ENCODE data around the gene PKD2L2.
"Not testable (repeated sequence)": the region's sequence is repeated elsewhere in the genome, so short reads cannot be mapped to it uniquely, and the experiment has no call there.

PKD2L2 gene

DNA sequence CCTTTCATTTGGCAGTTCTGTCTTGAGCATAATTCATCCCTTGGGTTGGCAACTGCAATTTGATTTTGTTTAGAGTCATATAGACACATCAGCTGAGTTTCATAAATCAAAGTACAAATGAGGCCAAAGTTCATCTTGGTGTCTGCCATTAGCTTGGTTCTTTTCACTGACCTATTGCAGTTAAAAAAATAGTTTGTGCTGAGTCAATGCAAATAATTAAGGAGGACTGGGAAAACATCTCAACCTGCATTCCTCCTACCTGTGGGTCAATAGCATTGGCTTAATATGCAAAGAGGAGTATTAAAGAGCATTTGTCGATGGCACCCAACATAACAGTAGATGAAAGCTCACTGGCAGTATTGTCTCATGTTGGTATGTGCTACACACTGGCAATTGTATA, 1.6 kb downstream of the PKD2L2 start:
- no peak for FAIRE-seq

DNA sequence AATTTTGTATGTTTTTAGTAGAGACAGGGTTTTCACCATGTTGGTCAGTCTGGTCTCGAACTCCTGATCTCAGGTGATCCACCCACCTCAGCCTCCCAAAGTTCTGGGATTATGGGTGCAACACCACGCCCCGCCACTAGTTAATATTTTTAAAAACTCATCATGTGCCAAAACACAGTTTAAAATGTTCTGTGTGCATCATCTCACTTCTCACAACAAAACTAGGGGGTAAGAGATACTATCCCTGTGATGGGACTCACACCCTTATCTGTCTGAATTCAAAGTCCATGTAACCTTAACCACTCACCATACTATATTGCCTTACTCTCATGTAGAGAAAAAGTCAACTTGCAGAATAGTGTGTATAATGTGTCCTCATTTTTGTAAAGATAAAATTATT, 2.6 kb downstream of the PKD2L2 start:
- FAIRE-seq, result no peak

GRCh38 chr5:137894586-137894985, 5.3 kb downstream of the PKD2L2 start:
- no peak for FAIRE-seq

GRCh38 chr5:137896560-137896959, 7.3 kb downstream of the PKD2L2 start:
- FAIRE-seq, result no peak

DNA sequence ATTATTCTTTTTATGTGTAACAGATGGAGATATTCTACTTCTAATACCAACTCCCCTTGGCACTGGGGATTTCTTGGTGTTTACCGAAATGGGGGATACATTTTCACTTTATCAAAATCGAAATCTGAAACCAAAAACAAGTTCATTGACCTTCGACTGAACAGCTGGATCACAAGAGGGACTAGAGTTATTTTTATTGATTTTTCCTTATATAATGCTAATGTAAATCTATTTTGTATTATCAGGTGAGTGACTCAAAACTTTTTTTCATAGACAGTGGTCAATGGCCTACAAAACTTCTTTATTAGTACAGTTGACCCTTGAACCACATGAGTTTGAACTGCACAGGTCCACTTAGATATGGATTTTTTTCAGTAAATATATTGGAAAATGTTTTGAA, 10.2 kb downstream of the PKD2L2 start:
- no peak for FAIRE-seq

DNA sequence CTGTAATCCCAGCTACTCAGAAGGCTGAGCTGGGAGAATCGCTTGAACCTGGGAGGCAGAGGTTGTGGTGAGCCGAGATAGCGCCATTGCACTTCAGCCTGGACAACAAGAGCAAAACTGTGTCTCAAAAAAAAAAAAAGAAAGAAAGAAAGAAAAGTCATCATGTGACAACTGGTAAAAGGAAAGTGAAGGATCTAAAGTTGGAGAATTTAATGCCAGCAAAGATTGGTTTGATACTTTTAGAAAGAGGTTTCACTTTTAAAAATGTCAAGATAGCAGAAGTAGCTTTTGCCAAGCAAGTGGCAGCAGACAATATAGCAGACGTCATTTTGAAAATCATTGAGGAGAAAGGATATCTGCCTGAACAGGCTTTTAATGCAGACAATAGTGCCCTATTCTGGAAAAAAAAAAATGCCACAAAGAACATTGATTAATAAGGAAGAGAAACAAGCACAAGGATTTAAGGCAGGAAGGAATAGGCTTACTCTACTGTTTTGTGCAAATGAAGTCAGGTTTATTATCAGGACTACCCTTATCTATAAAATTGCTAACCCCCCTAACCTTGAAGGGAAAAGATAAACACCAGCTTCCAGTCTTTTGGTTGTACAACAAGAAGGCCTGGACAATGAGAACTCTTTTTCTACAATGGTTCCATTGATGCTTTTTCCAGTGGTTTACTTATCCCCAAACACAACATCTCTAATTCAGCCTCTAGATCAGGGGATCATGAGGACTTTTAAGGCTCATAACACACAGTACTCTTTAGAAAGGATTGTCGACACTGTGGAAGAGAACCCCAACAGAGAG, 12.0 kb downstream of the PKD2L2 start:
- no peak for FAIRE-seq

DNA sequence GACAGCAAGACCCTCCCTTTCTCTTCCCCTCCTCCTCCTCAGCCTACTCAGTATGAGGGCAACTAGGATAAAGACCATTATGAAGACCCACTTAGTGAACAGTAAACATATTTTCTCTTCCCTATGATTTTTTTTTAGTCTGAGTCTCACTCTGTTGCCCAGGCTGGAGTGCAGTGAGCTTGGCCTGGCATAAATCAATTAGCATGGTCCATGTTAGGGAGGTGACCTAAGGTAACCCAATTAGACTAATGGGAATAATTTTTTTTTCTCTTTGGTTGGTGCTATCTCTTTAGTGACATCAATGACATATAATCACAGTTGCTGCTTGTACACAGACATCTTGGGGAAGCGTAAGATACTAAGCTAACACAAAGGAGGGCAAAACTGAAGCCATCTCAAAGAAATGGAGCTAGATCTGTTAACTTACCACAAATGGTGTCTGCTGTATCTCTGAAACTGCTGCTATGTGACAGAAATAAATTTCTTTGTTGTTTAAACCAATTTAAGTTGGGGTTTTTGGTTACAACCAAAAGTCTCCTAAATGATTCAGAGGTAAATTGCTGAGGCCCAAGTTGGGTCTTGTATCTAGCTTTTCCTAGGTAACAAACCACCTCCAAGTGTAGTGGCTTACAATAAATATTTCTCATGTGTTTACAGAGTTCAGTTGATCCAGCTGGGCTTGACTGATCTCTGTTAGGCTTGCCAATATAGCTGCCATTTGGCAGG, 13.3 kb downstream of the PKD2L2 start:
- no peak for FAIRE-seq

- FAIRE-seq, result peak; percentile 3
Observed at GRCh38 chr5:137914758-137915157, 25.5 kb downstream of the PKD2L2 start.

- FAIRE-seq, result no peak
Observed at GRCh38 chr5:137916923-137917322, 27.7 kb downstream of the PKD2L2 start.

- no peak for FAIRE-seq
Observed at GRCh38 chr5:137921931-137922330, 32.7 kb downstream of the PKD2L2 start.

GRCh38 chr5:137923856-137924255, 34.6 kb downstream of the PKD2L2 start:
- no peak for FAIRE-seq

DNA sequence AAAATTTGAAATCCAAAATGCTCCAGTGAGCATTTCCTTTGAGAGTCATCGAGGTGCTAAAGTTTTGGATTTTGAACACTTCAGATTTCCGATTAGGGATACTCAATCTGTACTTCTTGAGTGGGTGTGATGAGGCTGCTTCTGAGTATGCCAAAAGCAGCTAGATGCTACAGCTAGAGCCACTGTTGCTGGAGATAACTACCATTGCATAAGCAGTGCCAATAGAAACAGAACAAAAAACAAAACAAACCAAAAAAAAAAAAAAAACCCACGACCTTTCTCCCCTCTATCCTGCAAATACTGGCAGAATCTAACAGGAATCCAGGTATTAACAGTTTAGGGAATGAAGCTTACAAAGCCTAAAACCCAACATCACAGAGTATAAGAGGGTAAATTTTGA, 43.5 kb downstream of the PKD2L2 start:
- FAIRE-seq, result no peak

GRCh38 chr5:137933491-137933911, 44.2 kb downstream of the PKD2L2 start:
- FAIRE-seq, result no peak

GRCh38 chr5:137935190-137935589, 45.9 kb downstream of the PKD2L2 start:
- FAIRE-seq, result no peak

DNA sequence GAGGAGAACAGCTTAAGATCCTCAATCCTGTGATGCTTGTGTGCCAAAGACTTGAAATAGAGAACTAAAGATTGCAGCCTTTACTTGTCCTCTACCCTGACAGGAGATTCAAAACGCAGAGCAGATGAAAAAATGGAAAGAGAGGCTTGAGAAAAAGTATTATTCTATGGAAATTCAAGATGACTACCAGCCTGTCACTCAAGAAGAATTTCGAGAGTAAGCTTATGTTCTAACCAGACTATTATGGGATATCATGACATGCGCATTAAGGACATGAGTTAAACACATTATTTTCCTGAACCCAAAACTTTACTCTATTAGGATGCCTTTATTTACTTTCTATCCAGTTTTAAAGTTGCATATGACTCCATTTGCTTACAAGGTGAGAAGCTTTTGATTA, 46.4 kb downstream of the PKD2L2 start:
- FAIRE-seq, result no peak

DNA sequence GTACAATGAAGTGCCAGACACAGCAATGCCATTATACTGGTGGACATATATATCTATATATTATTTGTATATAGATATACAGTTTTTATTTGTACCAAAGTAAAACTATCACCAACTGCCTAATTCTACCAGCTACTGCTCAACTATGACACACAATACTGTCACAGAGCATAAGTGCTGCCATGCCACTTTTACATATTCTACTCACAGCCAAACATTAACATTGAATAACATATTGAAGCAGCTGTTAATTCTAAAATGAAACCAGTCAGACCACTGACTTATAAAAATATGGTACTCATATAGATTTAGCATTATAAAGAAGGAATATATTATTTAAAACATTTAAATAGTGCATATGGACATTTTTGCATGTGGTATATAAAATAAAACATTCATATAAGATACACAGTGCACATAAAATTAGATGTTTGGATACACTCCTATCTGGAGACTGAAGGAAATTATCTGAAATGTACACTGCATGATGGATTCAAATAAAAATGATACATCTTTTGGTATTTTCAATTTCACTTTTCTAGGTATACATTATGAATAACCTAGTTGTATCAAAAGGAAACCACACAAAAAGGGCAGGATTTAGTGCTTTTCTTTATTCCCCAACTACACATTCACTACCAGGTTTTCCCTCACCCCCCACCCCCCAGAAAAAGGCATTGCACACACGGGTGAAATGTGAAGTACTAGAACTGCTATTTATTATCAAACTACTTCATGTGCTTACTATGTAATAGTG, 48.9 kb downstream of the PKD2L2 start:
- FAIRE-seq, result no peak

DNA sequence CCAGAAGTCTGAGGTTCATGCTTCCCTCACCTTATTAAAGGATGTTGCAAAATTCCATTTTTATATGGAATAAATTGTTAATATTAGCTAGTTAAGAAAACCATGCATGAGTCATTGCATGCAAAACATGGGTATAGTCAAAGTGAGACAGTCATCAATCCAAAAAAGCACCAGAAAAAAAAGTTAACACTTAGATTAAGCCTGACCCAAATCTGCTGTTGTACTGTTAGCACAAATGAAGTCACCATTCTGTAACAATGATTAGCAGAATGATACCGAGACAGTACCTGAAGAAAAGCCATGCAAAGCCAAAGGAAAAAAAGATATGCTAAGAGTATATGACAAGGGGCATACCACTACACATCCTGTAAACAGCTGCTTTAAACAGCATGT, 49.5 kb downstream of the PKD2L2 start:
- no peak for FAIRE-seq

DNA sequence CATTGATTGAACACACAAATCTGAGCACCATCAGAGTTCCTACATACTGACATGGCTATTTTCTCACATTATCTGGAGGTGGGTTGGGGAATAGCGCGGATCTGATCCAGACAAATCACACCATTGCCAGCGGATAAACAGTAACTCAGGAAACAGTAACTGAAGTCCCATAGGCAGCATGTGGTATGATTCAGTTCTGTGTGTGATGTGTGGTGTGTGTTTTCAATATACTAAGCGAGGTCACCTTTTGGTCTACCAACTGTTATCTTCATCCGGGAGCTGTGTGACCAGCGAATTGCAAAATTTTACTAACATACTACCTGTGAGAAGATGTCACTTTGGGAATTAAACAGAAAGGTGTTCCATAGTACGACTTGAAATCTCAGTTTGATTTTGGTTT, 50.1 kb downstream of the PKD2L2 start:
- FAIRE-seq, result no peak

GRCh38 chr5:137944280-137944679, 55.0 kb downstream of the PKD2L2 start:
- FAIRE-seq, result not testable (repeated sequence)

- FAIRE-seq, result no peak
Observed at GRCh38 chr5:137945825-137946224, 56.6 kb downstream of the PKD2L2 start.

GRCh38 chr5:137954131-137954879, 65.0 kb downstream of the PKD2L2 start:
- no peak for FAIRE-seq

- FAIRE-seq, result no peak
Observed at GRCh38 chr5:137957948-137958347, 68.7 kb downstream of the PKD2L2 start.

- no peak for FAIRE-seq
Observed at GRCh38 chr5:137959488-137959887, 70.2 kb downstream of the PKD2L2 start.

Data from A204.1 (cell line).